HG02970 (cell line): ENCODE measurements around the gene RAI1.

ENCODE experiments used
- ATAC-seq: cut with Tn5 transposase; IDR thresholded peaks from one replicate; pipeline ENCODE4 v1.9.1; 2021; ENCODE audit warnings: mild to moderate bottlenecking, moderate library complexity, moderate number of reproducible peaks; ENCODE audit not compliant: unreplicated experiment, low FRiP score

The RAI1 gene

DNA sequence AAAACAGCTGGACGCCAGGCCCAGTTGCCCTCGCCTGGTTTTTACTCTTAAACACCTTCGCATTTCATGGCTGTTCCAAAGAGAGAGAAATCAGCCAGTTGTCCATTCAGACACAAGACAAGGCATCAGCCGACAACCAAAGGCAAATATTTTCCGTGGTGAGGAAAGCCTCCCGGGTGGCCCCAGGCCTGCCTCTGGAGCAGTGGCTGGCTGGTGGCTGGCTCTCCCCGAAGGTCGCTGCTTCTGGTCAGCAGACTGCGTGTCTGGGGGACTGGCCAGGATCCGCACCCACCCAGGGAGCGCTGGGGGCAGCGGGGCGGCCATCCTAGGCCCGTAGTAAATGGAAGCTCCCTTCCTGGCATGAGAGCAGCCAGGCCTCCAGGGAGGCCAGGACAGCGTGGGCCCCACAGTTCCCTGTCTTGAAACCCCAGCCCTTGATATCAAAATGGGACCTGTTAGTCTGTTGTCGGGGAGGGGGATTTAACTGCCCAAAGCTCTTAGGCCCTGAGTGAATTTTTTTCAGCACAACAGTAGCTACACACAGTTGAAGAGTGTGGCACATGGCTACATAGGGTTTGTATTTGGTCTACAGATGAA lies 97.9 kb downstream of the RAI1 start:
- no peak for ATAC-seq

DNA sequence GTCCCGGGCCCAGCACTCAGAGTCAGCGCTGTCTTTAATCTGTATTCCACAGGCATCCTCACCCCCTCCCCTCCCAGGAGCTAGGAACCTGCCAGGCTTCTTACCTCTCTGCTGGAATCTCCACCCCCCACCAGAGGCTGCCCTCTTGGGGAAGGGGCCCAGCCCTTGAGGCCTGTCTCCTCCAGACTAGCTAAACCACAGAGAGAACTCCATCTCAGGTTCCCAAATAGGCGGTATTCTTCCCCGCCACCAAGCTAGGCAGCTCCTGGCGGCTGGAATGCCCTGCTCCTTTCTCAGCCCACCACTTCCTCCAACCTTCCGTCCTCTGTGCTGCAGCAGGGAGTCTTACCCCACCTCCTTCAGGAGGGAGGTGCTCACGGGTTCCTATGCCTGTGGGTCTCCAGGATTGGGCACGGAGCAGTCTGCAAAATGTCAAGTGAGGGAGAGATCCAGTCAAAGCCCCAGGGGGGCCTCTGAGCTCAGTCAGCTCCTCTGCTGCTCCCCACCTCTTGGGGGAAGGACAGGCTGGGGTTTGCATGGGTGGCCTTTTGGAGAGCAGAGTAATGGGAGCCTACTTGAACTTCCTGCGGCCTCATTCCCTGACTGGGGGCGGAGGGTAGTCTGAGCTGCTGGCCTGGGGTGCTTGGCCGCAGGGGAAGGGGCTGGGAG lies 99.8 kb downstream of the RAI1 start:
- ATAC-seq = no peak

GRCh38 chr17:17781591-17782496 lies 100.6 kb downstream of the RAI1 start:
- ATAC-seq = no peak

DNA sequence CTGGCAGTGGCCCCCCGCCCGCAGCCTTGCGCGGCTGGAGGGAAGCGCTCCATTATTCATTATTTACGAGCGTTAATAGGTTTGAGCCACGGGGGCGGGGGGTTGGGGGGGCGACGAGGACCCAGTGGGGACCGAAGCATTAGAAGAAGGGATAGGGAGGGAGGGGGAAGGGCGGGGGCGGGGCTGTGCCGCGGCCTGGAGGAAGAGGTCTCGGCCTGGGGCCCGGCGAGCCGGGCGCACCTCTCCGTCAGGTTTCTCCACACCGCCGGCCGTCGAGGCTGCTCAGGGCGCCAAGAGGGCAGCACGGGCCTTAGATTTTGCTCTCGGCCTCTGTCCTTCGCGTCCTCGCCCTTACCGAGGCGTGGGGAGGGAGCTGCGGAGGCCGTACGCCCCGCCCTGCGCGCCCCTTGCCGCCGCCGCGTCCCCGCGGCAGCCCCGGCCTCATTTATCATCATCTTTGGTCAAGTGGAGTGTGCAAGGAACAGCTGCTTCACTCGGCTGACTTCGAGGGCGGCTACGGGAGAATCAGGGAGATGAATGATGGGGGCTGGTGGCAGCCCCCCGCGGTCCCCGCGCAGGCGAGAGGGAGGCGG lies 101.4 kb downstream of the RAI1 start:
- ATAC-seq = no peak

- no peak for ATAC-seq
Observed at GRCh38 chr17:17783116-17783824, 102.0 kb downstream of the RAI1 start.

DNA sequence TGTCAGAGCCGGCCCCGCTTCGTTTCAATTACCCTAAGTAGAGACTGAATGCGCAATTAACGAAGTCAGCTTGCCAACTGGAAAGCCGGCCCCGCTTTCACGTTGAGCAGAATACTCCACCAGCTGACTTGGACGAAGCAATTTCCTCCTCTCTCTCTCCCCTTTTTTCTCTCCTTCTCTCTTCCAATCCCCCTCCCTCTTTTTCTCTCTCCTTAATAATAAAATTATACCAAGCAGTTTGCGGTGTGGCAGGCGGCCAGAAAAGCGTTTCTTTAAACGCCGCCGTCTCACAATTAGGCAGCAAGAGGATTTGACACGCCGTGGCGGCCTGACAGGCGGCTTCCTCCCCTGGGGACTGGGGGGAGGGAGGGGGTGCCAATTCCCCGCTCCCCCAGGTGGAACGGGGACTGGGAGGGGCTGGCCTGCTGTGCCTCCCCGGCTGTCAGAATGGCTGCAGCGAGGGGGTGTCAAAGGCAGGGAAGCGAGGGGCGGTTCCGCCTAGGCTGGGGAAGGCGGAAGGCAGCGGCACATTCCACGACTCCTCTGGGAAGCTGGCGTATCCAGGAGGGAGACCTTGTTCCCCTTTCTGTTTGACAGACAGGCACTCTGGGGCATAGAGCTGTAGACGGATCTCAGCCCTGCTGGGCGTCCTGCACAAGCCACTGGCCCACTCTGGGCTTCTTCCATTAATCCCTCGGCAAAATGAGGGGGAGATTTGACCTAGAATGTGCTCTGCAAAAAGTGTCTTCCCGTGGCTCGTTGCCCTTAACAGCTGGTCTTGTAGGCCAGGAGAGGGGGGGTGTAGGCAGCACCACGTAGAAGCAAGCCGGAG lies 102.8 kb downstream of the RAI1 start:
- no peak for ATAC-seq

DNA sequence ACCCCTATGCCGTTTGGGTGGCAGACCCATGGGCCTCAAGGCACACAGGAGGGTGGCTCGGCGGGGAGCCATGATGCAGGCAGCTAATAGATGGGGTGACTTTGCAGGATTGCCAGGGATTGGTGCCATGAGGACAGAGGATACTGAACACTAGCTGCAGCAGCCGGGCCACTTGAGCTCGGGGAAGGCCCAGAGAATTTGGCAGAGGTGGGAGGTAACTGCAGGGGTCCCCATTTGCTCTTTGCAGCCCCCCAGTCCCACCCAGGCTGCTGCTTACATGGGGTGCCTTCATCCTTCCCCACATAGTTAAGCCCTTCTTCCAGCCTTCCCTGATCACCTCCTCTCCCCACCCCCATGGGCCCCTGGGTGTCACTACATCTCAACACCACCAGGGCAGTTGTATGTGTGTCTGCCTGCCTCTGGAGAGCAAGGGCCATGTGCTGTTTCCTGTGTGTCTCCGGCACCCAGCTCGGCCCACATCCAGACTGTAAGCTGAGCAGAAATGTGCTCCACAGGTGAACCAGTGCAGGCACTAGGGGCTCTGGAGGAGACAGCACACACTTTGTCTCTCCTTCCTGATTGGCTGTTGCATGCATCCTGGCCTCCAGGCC lies 103.5 kb downstream of the RAI1 start:
- no peak for ATAC-seq

DNA sequence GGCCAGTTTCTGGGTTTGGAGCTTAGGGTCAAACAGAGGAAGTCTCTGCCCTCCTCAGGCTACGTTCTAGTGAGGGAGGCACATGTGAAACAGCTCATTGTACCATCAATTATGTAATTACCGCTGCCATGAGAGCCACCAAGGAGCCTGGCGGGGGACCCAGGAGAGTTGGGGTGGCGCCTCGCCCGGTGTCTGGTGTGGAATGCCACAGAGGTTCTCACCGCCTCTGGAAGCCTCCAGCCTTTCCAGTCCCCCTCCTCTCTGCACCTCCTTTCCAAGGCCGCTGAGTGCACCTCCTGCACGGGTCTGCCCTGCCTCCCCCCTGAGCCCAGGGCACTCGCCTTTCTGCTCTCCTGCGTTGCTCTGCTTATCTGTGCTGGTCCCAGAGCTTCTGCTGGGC lies 104.1 kb downstream of the RAI1 start:
- ATAC-seq = no peak

DNA sequence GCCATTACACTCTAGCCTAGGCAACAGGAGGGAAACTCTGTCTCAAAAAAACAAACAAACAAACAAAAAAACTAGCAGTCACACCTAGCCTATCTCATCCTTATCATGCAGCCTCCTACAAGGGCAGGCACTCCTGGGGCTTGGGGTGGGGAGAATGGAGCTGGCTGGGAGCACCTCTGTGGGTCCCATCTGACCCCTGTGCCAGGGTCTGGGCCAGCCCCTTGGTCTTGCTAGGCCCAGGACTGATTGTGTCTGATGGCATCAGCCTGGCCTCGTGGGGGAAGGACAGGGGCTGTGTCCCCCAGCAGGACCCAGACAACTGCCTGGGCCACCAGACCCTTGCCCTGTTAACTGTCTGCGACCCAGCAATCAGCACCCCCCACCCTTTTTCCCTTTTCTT lies 105.7 kb downstream of the RAI1 start:
- ATAC-seq = no peak

DNA sequence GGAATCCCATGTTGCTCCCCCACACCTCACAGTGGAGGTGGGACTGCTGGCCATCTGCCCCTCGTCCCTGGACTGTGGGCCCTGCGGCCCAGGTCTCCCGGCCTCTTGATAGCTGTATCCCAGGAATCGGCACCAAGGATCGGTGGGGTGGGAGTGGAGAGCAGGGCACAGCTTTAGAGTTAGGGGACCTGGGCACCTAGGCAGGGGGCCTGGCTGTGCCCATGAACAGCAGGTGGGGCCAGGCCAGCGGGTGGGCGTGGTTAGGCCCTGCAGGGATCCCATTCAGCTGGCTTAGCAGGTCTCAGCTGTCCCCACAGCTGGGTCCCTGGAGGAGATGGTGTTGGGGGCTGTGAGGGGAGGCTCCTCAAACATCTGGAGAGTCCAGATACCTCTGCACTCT lies 106.3 kb downstream of the RAI1 start:
- ATAC-seq = no peak

GRCh38 chr17:17788967-17789366 lies 107.7 kb downstream of the RAI1 start:
- no peak for ATAC-seq

- no peak for ATAC-seq
Observed at GRCh38 chr17:17789410-17789809, 108.2 kb downstream of the RAI1 start.

- no peak for ATAC-seq
Observed at GRCh38 chr17:17789828-17790636, 108.8 kb downstream of the RAI1 start.

- ATAC-seq = no peak
Observed at GRCh38 chr17:17790637-17791464, 109.6 kb downstream of the RAI1 start.

DNA sequence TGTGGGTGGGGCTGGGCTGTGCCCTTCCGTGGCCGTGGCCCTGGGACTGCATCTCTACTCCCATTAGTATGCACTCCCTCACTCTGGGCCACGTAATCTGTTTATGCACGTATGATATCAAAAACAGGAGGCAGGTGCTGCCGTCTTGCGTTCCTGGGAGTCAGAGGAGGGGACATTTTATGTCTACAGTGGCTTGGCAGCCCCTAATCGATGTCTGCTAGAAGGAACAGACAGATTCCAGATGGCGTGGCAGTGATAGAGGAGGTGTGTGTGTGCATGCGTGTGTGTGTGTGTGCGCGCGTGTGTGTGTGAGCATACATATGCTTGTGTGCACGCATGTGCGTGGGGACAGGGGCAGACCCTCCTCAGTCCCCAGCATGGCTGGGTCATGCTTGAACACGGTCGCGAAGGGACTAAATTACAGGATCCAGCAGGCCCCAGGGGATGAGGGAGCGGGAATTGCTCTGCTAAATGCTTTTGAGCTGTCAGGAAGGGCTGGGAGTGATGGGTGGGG lies 110.8 kb downstream of the RAI1 start:
- ATAC-seq = no peak

- no peak for ATAC-seq
Observed at GRCh38 chr17:17792551-17793377, 111.5 kb downstream of the RAI1 start.
